ENCODE results near the gene MFSD1. TPM values are rescaled to one million over a fixed set of nuclear protein-coding genes. Genes with fewer than 3 reads are reported as not detected.

The MFSD1 gene
- total and polyA plus RNA-seq, 2 experiments from 2014 or later, result 12.4 to 31.8 TPM

GRCh38 chr3:158769549-158769948 lies 32.3 kb upstream of the MFSD1 start:
- DNase-seq (ENCODE audit: low read depth in 1 of 2, low spot score in 1 of 2), result peak in 1 of 2 donors; percentile 66
- H3K27ac ChIP-seq, result no peak overlapping the region
- no peaks in the 10 kb centered on the region for H3K36me3 ChIP-seq
- TF ChIP-seq CTCF (IDR thresholded peaks at IDR 0.05; ENCODE audit: low read depth, low read length), result no peak
- H3K9me3 ChIP-seq (ENCODE audit: low read depth), result no peaks in the 10 kb centered on the region
- no peaks in the 10 kb centered on the region for H3K27me3 ChIP-seq
- no peak overlapping the region for H3K4me3 ChIP-seq
- no peaks in the 10 kb centered on the region for H3K4me1 ChIP-seq (ENCODE audit: low read depth)

GRCh38 chr3:158769952-158770740 lies 31.7 kb upstream of the MFSD1 start:
- no peaks in the 10 kb centered on the region for H3K9me3 ChIP-seq (ENCODE audit: low read depth)
- H3K4me1 ChIP-seq (ENCODE audit: low read depth), result no peaks in the 10 kb centered on the region
- H3K27me3 ChIP-seq, result no peaks in the 10 kb centered on the region
- H3K27ac ChIP-seq, result no peak overlapping the region
- no peaks in the 10 kb centered on the region for H3K36me3 ChIP-seq
- no peak for TF ChIP-seq CTCF (IDR thresholded peaks at IDR 0.05; ENCODE audit: low read depth, low read length)
- DNase-seq (ENCODE audit: low read depth in 1 of 2, low spot score in 1 of 2), result peak in 1 of 2 donors; percentile 76
- no peak overlapping the region for H3K4me3 ChIP-seq

- no peak for TF ChIP-seq CTCF (IDR thresholded peaks at IDR 0.05; ENCODE audit: low read depth, low read length)
- H3K27me3 ChIP-seq, result no peaks in the 10 kb centered on the region
- H3K27ac ChIP-seq, result no peak overlapping the region
- no peaks in the 10 kb centered on the region for H3K36me3 ChIP-seq
- no peak for DNase-seq (ENCODE audit: low read depth in 1 of 2, low spot score in 1 of 2)
- no peaks in the 10 kb centered on the region for H3K4me1 ChIP-seq (ENCODE audit: low read depth)
- no peaks in the 10 kb centered on the region for H3K9me3 ChIP-seq (ENCODE audit: low read depth)
- no peak overlapping the region for H3K4me3 ChIP-seq
Observed at GRCh38 chr3:158770741-158771350, 31.0 kb upstream of the MFSD1 start.

GRCh38 chr3:158771577-158771976 lies 30.3 kb upstream of the MFSD1 start:
- Histone ChIP-seq H3K4me3 (no peak overlapping the region), H3K4me1 (ENCODE audit: low read depth) (no peaks in the 10 kb centered on the region), H3K36me3 (no peaks in the 10 kb centered on the region), H3K27ac (no peak overlapping the region), H3K27me3 (no peaks in the 10 kb centered on the region), H3K9me3 (ENCODE audit: low read depth) (no peaks in the 10 kb centered on the region)
- TF ChIP-seq CTCF (IDR thresholded peaks at IDR 0.05; ENCODE audit: low read depth, low read length), result no peak
- DNase-seq (ENCODE audit: low read depth in 1 of 2, low spot score in 1 of 2), result no peak

GRCh38 chr3:158771982-158772381 lies 29.9 kb upstream of the MFSD1 start:
- Histone ChIP-seq H3K27me3 (no peaks in the 10 kb centered on the region), H3K4me1 (ENCODE audit: low read depth) (no peaks in the 10 kb centered on the region), H3K9me3 (ENCODE audit: low read depth) (no peaks in the 10 kb centered on the region), H3K4me3 (no peak overlapping the region), H3K36me3 (no peaks in the 10 kb centered on the region), H3K27ac (no peak overlapping the region)
- no peak for DNase-seq (ENCODE audit: low read depth in 1 of 2, low spot score in 1 of 2)
- TF ChIP-seq CTCF (IDR thresholded peaks at IDR 0.05; ENCODE audit: low read depth, low read length), result no peak
